ENCODE measurements around the gene RAPGEF2. TPM values are rescaled to one million over a fixed set of nuclear protein-coding genes. Genes with fewer than 3 reads are reported as not detected.
A peak's percentile ranks its signal among the peaks of the same experiment; 100 is the strongest.

RAPGEF2 gene
- total and polyA plus RNA-seq, 9 of the 15 experiments (the other 6 are each of a cell fraction or from before 2014, with no cell fraction given): 3.1 to 32.6 (median 23.1) TPM

DNA sequence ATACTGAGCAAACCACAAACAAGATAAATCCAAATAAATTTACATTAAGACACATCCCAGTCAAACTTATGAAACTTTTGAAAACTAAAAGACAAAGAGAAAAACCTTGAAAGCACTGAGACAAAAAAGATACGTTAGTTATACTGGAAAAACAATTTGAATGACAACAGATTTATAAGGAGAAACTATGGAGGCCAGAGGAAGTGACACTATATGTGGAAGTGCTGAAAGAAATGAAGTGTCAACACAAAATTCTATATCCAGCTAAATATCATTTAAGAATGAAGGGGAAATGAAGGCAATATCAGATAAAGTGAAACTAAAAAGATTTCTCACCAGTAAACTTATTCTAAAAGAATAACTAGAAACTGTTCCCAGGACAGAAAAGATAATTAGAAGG is 283.7 kb downstream of the RAPGEF2 start (continued):
- TF ChIP-seq RBBP5 (IDR thresholded peaks at IDR 0.05; ENCODE audit: borderline replicate concordance, insufficient read depth, low read length, poor library complexity, severe bottlenecking): no peak
- no peak for TF ChIP-seq ZZZ3 (IDR thresholded peaks at IDR 0.05)
- no peak for TF ChIP-seq HIVEP1 (CRISPR knock-in tag; IDR thresholded peaks at IDR 0.05)
- TF ChIP-seq, protein P1, sequence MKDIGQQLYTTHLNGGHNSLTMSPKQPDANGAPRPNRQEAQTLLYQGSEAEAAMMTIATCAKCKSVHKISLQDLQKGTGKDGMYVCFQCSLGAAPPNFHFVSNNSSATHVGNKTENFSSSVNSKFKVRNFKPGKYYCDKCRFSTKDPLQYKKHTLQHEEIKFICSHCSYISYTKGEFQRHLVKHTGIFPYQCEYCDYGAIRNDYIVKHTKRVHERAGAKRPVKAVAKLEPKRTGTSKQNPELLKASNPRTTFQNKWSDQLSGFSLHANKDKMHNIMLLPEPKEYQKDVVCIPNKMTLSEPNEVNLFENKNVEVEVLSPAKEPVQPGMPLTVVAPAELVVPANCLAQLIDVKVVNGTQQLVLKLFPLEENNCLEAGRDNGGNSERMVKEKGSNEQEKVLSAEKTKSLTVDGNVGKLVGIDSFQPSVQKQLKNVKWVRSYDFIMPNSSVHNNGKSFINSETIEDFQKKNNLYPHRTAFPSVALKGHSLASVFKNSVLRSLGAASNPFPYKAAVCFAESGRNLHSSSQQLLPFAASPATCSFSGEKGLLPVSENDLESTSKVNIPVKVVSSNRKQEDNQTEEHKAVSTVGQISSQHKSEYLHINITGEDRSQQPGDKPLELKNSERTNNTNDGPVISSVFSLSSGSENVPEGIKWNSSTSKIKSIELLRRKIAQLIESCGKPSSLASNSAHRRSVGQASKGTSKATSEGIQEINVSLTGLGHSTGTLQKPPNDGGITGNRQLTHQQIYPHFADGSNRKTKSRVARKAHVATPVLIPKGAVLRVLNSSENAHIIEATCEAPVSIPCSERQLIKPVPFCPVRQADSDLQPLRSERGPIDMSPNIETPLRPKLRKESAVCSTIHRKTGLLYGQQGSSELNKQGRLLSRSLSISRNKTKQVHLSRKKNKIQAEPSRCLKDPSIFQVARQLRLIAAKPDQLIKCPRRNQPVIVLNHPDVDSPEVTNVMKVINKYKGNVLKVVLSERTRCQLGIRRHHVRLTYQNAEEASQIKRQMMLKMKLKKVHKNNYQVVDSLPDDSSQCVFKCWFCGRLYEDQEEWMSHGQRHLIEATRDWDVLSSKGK (CRISPR knock-in tag; IDR thresholded peaks at IDR 0.05): no peak
- no peak for TF ChIP-seq ZC3H4 (CRISPR knock-in tag; IDR thresholded peaks at IDR 0.05; ENCODE audit: borderline replicate concordance)
- peak; percentile 68; the same call in 1 of the 2 replicates for TF ChIP-seq CBX5 (IDR thresholded peaks at IDR 0.05; ENCODE audit: borderline replicate concordance, low read depth)

DNA sequence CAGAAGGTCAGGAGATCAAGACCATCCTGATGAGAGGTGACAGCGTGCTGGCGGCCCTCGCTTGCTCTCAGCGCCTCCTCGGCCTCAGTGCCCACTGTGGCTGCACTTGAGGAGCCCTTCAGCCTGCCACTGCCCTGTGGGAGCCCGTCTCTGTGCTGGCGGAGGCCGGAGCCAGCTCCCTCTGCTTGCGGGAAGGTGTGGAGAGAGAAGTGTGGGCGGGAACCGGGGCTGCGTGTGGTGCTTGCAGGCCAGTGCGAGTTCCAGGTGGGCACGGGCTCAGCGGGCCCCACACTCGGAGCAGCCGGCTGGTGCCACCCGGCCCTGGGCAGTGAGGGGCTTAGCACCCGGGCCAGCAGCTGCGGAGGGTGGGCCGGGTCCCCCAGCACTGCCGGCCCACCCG is 286.9 kb downstream of the RAPGEF2 start:
- CTCF ChIA-PET (ENCODE audit: low intra/inter-chr PET ratio): no interaction called here
- TF ChIP-seq MIER1 (IDR thresholded peaks at IDR 0.05; ENCODE audit: low read depth): no peak
- TF ChIP-seq, protein P2, sequence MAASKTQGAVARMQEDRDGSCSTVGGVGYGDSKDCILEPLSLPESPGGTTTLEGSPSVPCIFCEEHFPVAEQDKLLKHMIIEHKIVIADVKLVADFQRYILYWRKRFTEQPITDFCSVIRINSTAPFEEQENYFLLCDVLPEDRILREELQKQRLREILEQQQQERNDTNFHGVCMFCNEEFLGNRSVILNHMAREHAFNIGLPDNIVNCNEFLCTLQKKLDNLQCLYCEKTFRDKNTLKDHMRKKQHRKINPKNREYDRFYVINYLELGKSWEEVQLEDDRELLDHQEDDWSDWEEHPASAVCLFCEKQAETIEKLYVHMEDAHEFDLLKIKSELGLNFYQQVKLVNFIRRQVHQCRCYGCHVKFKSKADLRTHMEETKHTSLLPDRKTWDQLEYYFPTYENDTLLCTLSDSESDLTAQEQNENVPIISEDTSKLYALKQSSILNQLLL (CRISPR knock-in tag; IDR thresholded peaks at IDR 0.05; ENCODE audit: borderline replicate concordance): no peak
- TF ChIP-seq SRSF3 (IDR thresholded peaks at IDR 0.05; ENCODE audit: insufficient read depth, low read length): no peak
- no peak for TF ChIP-seq IRF1 (CRISPR knock-in tag; IDR thresholded peaks at IDR 0.05; ENCODE audit: borderline replicate concordance)
- no peak for TF ChIP-seq PYGO2 (tag; IDR thresholded peaks at IDR 0.05)
- no peak for TF ChIP-seq KLF1 (tag; IDR thresholded peaks at IDR 0.05)
- TF ChIP-seq, protein P3, sequence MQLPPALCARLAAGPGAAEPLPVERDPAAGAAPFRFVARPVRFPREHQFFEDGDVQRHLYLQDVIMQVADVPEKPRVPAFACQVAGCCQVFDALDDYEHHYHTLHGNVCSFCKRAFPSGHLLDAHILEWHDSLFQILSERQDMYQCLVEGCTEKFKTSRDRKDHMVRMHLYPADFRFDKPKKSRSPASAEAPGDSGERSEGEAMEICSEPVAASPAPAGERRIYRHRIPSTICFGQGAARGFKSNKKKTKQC (CRISPR knock-in tag; IDR thresholded peaks at IDR 0.05): no peak
- no peak for TF ChIP-seq TAL1 (IDR thresholded peaks at IDR 0.05)
- no peak for TF ChIP-seq ZNF140 (CRISPR knock-in tag; IDR thresholded peaks at IDR 0.05)
- TF ChIP-seq ZFP36 (IDR thresholded peaks at IDR 0.05; ENCODE audit: low read depth, low read length, partially characterized antibody): no peak

More for the DNA sequence above, 286.9 kb downstream of the RAPGEF2 start:
- intact Hi-C loops (cut with micrococcal nuclease) (no loop called here), in situ Hi-C loops (cut with MboI) (no loop called here)
- Histone ChIP-seq H3K27me3 (ENCODE audit: control insufficient read depth in 2 of 2, insufficient read depth in 2 of 2, low read length in 2 of 2) (no peaks in the 10 kb centered on the region), H3K36me3 (ENCODE audit: control insufficient read depth, insufficient read depth, low read length) (no peaks in the 10 kb centered on the region), H3K27ac (ENCODE audit: extremely low read depth, low read depth, low read length) (no peak overlapping the region), H3K4me2 (ENCODE audit: insufficient read depth, low read length) (no peak overlapping the region), H3K9me1 (ENCODE audit: control insufficient read depth, insufficient read depth, low read length) (no peaks in the 10 kb centered on the region), H4K20me1 (replicated peaks; ENCODE audit: control insufficient read depth, insufficient read depth, low read length) (no peaks in the 10 kb centered on the region), H3K9me3 (replicated peaks; ENCODE audit: control insufficient read depth, insufficient read depth, low read depth, low read length) (no peaks in the 10 kb centered on the region), H3K79me2 (ENCODE audit: control insufficient read depth, insufficient read depth, low read length) (no peaks in the 10 kb centered on the region), H3K9ac (ENCODE audit: insufficient read depth in 1 of 2, low read depth in 2 of 2, low read length in 2 of 2) (no peak overlapping the region), H3K4me1 (replicated peaks in 1 of 2; ENCODE audit: control insufficient read depth in 2 of 2, insufficient read depth in 2 of 2, low read length in 2 of 2) (no peaks in the 10 kb centered on the region), H3K4me3 (no peak overlapping the region), H2AFZ (ENCODE audit: low read depth, low read length) (no peak overlapping the region)
- no peak for DNase-seq (ENCODE audit: extremely low read depth in 1 of 4, low spot score in 3 of 4)
- WGBS (ENCODE audit: insufficient coverage, low coverage, missing lambda C conversion rate): 32% methylated on average over 12 of the region's 23 CpGs
- POLR2A ChIA-PET: no interaction called here
- BruUV-seq (replicated peaks): no TSS peak
- ATAC-seq: no peak
- FAIRE-seq: no peak
